SH-SY5Y (cell line): Measurements from ENCODE around the gene NTRK1.

Experiments
- GATA2 ChIP-seq: IDR thresholded peaks from 2 replicates; pipeline ENCODE4 v1.6.1; 2011; ENCODE audit warnings: mild to moderate bottlenecking, low read depth, low read length
- GATA3 ChIP-seq: IDR thresholded peaks from 2 replicates; pipeline ENCODE4 v1.6.1; 2011; ENCODE audit warnings: low read depth, mild to moderate bottlenecking, low read length, moderate library complexity

GRCh38 chr1:156887317-156887716, 26.7 kb downstream of the NTRK1 start:
- TF ChIP-seq GATA2 (no peak), GATA3 (no peak)
